HS-27A (cell line): ENCODE data around the gene CD6.

Source experiments
- DNase-seq: peaks from one replicate; pipeline ENCODE4 v3.0.0-alpha.2; 2012; ENCODE audit warnings: low read depth, missing footprints

CD6 gene

GRCh38 chr11:61028135-61028729 is 56.8 kb downstream of the CD6 start:
- DNase-seq: no peak

GRCh38 chr11:61032824-61033223 is 61.3 kb downstream of the CD6 start:
- no peak for DNase-seq

GRCh38 chr11:61033417-61033816 is 61.9 kb downstream of the CD6 start:
- DNase-seq: no peak

- DNase-seq: no peak
These were observed 62.6 kb downstream of the CD6 start for GRCh38 chr11:61034111-61034510.

- DNase-seq: no peak
These were observed 63.4 kb downstream of the CD6 start for GRCh38 chr11:61034704-61035525.

- no peak for DNase-seq
These were observed 64.0 kb downstream of the CD6 start for GRCh38 chr11:61035526-61035835.

- DNase-seq: no peak
These were observed 66.1 kb downstream of the CD6 start for GRCh38 chr11:61037441-61038093.

GRCh38 chr11:61039916-61040315 is 68.4 kb downstream of the CD6 start:
- no peak for DNase-seq

- no peak for DNase-seq
These were observed 70.5 kb downstream of the CD6 start for GRCh38 chr11:61041755-61042518.

GRCh38 chr11:61042537-61042936 is 71.1 kb downstream of the CD6 start:
- no peak for DNase-seq

GRCh38 chr11:61042961-61043540 is 71.6 kb downstream of the CD6 start:
- no peak for DNase-seq

- no peak for DNase-seq
These were observed 73.8 kb downstream of the CD6 start for GRCh38 chr11:61045271-61045670.

GRCh38 chr11:61046833-61047232 is 75.4 kb downstream of the CD6 start:
- DNase-seq: no peak

GRCh38 chr11:61048368-61049062 is 77.0 kb downstream of the CD6 start:
- no peak for DNase-seq

- no peak for DNase-seq
These were observed 77.5 kb downstream of the CD6 start for GRCh38 chr11:61049063-61049377.

- DNase-seq: no peak
These were observed 78.4 kb downstream of the CD6 start for GRCh38 chr11:61049859-61050258.

- no peak for DNase-seq
These were observed 80.9 kb downstream of the CD6 start for GRCh38 chr11:61052182-61052972.

GRCh38 chr11:61053191-61053590 is 81.7 kb downstream of the CD6 start:
- no peak for DNase-seq

GRCh38 chr11:61054513-61054912 is 83.0 kb downstream of the CD6 start:
- no peak for DNase-seq

GRCh38 chr11:61054927-61055562 is 83.6 kb downstream of the CD6 start:
- DNase-seq: no peak

- DNase-seq: no peak
These were observed 84.3 kb downstream of the CD6 start for GRCh38 chr11:61055776-61056175.
